ENCODE data around the gene HDLBP.

- TF ChIP-seq GATA3 (IDR thresholded peaks at IDR 0.05; ENCODE audit: low read depth, low read length) (no peak), GATA2 (IDR thresholded peaks at IDR 0.05; ENCODE audit: low read depth, low read length) (no peak)
These were observed 42.1 kb downstream of the HDLBP start for GRCh38 chr2:241273210-241274020.

Measured in SH-SY5Y (cell line).